Cardiac muscle cell (in vitro differentiated cells and primary cell): ENCODE results near the gene KRCC1. TPM values are rescaled to one million over a fixed set of nuclear protein-coding genes. Genes with fewer than 3 reads are reported as not detected.

Experiments
- DNase-seq, 2 donors: peaks; one replicate each; pipeline versions ENCODE4 v3.0.0 to v3.0.0-alpha.2; 2010 to 2017; ENCODE audit warnings: low read depth in 1 of 2, low spot score in 1 of 2
- H3K27ac ChIP-seq: fragments of 200-600 bp; sonication (generic); 2 replicates; pipeline ENCODE4 v1.5.1; 2016
- H3K27me3 ChIP-seq: fragments of 200-600 bp; sonication (generic); 2 replicates; pipeline ENCODE4 v1.6.0; 2016; ENCODE audit warnings: control low read depth
- H3K36me3 ChIP-seq: fragments of 200-600 bp; sonication (generic); 2 replicates; pipeline ENCODE4 v1.5.1; 2016; ENCODE audit warnings: control low read depth
- H3K4me1 ChIP-seq: fragments of 200-600 bp; sonication (generic); 2 replicates; pipeline ENCODE4 v1.8.1; 2017; ENCODE audit warnings: low read depth, mild to moderate bottlenecking, mixed run types
- H3K4me3 ChIP-seq: fragments of 200-600 bp; sonication (generic); 2 replicates; pipeline ENCODE4 v1.5.1; 2016; ENCODE audit warnings: mild to moderate bottlenecking
- H3K9me3 ChIP-seq: fragments of 200-600 bp; sonication (generic); 2 replicates; pipeline ENCODE4 v1.5.1; 2017; ENCODE audit warnings: low read depth, mild to moderate bottlenecking, control low read depth
- polyA plus RNA-seq: library from polyadenylated mRNA; unstranded; fragments of >200 nt; fragmentation: Nextera tagmentation; extraction: Ambion mirVana; gene quantifications from 2 replicates; pipeline ENCODE4 v1.2.1, GENCODE V29; 2016
- total RNA-seq: library from RNA; depleted of rRNA; stranded (reverse); fragments of >200 nt; gene quantifications from 2 replicates; pipeline ENCODE4 v1.2.3, GENCODE V29; 2016
- TF ChIP-seq, protein P1 (sequence below): IDR thresholded peaks from 2 replicates; pipeline ENCODE4 v1.5.1; 2012; ENCODE audit warnings: low read depth, mild to moderate bottlenecking, low read length

Gene KRCC1
- total and polyA plus RNA-seq, 2 experiments from 2014 or later = 26.5 to 26.6 TPM

DNA sequence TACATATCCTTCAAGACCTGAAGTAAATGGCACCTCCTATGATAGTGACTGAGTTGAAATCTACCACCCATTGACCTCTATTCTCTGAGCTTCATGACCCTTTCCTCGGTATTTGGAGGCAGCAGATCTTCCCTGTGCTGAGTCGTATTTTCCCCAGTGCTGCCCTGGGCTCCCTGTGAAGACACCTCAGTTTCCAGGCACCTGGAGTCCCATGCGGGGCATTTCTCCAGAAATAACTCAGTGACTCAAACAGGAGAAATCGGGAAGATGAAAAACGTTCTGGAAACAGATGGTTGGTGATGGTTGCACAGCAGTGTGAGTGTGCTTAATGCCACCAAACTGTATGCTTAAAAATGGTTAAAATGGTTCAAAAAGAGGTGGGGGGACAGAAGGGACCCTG lies 30.0 kb upstream of the KRCC1 start:
- H3K4me3 ChIP-seq = no peak overlapping the region
- DNase-seq = no peak
- H3K9me3 ChIP-seq = no peaks in the 10 kb centered on the region
- H3K27ac ChIP-seq = peak overlapping the region; percentile 51
- TF ChIP-seq, protein P1, sequence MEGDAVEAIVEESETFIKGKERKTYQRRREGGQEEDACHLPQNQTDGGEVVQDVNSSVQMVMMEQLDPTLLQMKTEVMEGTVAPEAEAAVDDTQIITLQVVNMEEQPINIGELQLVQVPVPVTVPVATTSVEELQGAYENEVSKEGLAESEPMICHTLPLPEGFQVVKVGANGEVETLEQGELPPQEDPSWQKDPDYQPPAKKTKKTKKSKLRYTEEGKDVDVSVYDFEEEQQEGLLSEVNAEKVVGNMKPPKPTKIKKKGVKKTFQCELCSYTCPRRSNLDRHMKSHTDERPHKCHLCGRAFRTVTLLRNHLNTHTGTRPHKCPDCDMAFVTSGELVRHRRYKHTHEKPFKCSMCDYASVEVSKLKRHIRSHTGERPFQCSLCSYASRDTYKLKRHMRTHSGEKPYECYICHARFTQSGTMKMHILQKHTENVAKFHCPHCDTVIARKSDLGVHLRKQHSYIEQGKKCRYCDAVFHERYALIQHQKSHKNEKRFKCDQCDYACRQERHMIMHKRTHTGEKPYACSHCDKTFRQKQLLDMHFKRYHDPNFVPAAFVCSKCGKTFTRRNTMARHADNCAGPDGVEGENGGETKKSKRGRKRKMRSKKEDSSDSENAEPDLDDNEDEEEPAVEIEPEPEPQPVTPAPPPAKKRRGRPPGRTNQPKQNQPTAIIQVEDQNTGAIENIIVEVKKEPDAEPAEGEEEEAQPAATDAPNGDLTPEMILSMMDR = no peak
- H3K27me3 ChIP-seq = no peaks in the 10 kb centered on the region
- H3K4me1 ChIP-seq = peaks cover 21% of the 10 kb centered on the region
- peaks cover 47% of the 10 kb centered on the region for H3K36me3 ChIP-seq

DNA sequence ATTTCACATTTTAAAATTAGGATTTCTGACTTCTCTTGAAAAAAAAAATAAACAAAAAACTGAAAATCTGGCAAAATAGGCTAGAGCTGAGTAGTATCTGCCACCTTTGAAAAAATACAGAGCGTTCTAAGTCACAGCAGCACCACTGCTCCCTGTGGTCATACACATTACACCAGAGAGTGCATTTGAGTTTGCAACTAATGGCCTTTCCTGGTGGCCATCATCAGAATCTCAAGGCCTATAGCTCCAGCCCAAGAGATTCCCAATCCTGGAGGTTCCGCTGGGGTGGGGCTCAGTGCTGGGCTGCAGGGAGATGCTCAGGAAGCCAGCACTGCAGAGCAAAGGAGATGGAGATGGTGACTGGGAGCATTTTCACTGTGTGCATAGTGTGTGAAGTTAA lies 29.5 kb upstream of the KRCC1 start:
- no peak overlapping the region for H3K4me3 ChIP-seq
- no peak for DNase-seq
- H3K27ac ChIP-seq = peak overlapping the region; percentile 51
- peaks cover 26% of the 10 kb centered on the region for H3K4me1 ChIP-seq
- H3K27me3 ChIP-seq = no peaks in the 10 kb centered on the region
- TF ChIP-seq, protein P1 = no peak
- peaks cover 44% of the 10 kb centered on the region for H3K36me3 ChIP-seq
- H3K9me3 ChIP-seq = no peaks in the 10 kb centered on the region

GRCh38 chr2:88082781-88083180 lies 27.2 kb upstream of the KRCC1 start:
- Histone ChIP-seq H3K4me3 (no peak overlapping the region), H3K36me3 (peaks cover 26% of the 10 kb centered on the region), H3K4me1 (peaks cover 45% of the 10 kb centered on the region), H3K27ac (peak overlapping the region; percentile 79), H3K9me3 (no peaks in the 10 kb centered on the region), H3K27me3 (no peaks in the 10 kb centered on the region)
- no peak for DNase-seq
- TF ChIP-seq, protein P1 = no peak

- Histone ChIP-seq H3K36me3 (peaks cover 22% of the 10 kb centered on the region), H3K27me3 (no peaks in the 10 kb centered on the region), H3K4me1 (peaks cover 52% of the 10 kb centered on the region), H3K9me3 (no peaks in the 10 kb centered on the region), H3K4me3 (no peak overlapping the region), H3K27ac (peak overlapping the region; percentile 79)
- peak in 1 of 2 donors; percentile 62 for DNase-seq
- TF ChIP-seq, protein P1 = no peak
Observed at GRCh38 chr2:88081924-88082608, 26.5 kb upstream of the KRCC1 start.

DNA sequence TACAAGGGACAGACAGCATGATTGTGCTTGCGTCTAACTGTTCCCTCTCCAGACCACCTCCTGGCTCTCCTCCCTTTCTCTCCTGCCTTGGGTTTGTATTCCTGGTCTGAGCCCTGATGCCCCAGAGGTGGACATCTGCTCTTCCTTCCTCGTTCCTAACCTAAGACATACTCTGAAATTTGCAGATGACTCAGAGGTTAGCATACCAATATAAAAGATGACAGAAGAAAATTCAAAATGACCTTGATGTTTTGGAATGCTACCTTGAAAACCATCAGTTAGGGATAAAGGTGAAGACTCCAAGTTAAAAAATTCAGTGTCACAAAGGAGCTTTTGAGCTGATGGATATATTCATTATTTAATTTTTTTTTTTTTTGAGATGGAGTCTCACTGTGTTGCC lies 25.0 kb upstream of the KRCC1 start:
- Histone ChIP-seq H3K9me3 (no peaks in the 10 kb centered on the region), H3K4me3 (no peak overlapping the region), H3K27me3 (no peaks in the 10 kb centered on the region), H3K36me3 (peaks cover 20% of the 10 kb centered on the region), H3K4me1 (peaks cover 62% of the 10 kb centered on the region), H3K27ac (peak overlapping the region; percentile 21)
- no peak for DNase-seq
- TF ChIP-seq, protein P1 = no peak
